Fibroblast of villous mesenchyme (primary cell): ENCODE data around the gene CCDC57. TPM values are rescaled to one million over a fixed set of nuclear protein-coding genes. Genes with fewer than 3 reads are reported as not detected.

ENCODE experiments used
- DNase-seq: peaks from one replicate; pipeline ENCODE4 v3.0.0-alpha.2; 2010; ENCODE audit warnings: low read depth
- H3K4me3 ChIP-seq: 2 replicates; pipeline ENCODE4 v1.5.1; 2011; ENCODE audit warnings: low read depth, mild to moderate bottlenecking, low read length
- CTCF ChIP-seq: IDR thresholded peaks from 2 replicates; pipeline ENCODE4 v1.5.1; 2012; ENCODE audit warnings: low read depth, mild to moderate bottlenecking, low read length; ENCODE audit not compliant: insufficient read depth
- total RNA-seq: library from RNA; depleted of rRNA; stranded (reverse); fragments of >200 nt; gene quantifications from 2 replicates; pipeline ENCODE4 v1.2.3, GENCODE V29; 2012

Gene CCDC57
- total RNA-seq, 1 donor = 19.9 TPM

GRCh38 chr17:82062984-82063368, 149.7 kb downstream of the CCDC57 start:
- no peak for TF ChIP-seq CTCF
- no peak overlapping the region for H3K4me3 ChIP-seq
- no peak for DNase-seq

GRCh38 chr17:82062076-82062983, 150.3 kb downstream of the CCDC57 start:
- no peak for TF ChIP-seq CTCF
- no peak for DNase-seq

GRCh38 chr17:82061047-82061925, 151.4 kb downstream of the CCDC57 start:
- no peak for TF ChIP-seq CTCF
- no peak overlapping the region for H3K4me3 ChIP-seq
- DNase-seq = no peak

More at GRCh38 chr17:82062076-82062983, 150.3 kb downstream of the CCDC57 start:
- no peak overlapping the region for H3K4me3 ChIP-seq

GRCh38 chr17:82060614-82061013, 152.0 kb downstream of the CCDC57 start:
- TF ChIP-seq CTCF = no peak

GRCh38 chr17:82060001-82060380, 152.7 kb downstream of the CCDC57 start:
- no peak for TF ChIP-seq CTCF
- H3K4me3 ChIP-seq = no peak overlapping the region
- no peak for DNase-seq

More at GRCh38 chr17:82060614-82061013, 152.0 kb downstream of the CCDC57 start:
- H3K4me3 ChIP-seq = no peak overlapping the region
- no peak for DNase-seq

GRCh38 chr17:82059272-82060000, 153.2 kb downstream of the CCDC57 start:
- H3K4me3 ChIP-seq = no peak overlapping the region
- DNase-seq = no peak
- no peak for TF ChIP-seq CTCF
